ENCODE data around the gene TTC28. TPM values are rescaled to one million over a fixed set of nuclear protein-coding genes. Genes with fewer than 3 reads are reported as not detected.
"Not testable (repeated sequence)": the region's sequence is repeated elsewhere in the genome, so short reads cannot be mapped to it uniquely, and the experiment has no call there.

Gene TTC28
- total RNA-seq, 1 experiment from 2014 or later: 14.8 TPM

GRCh38 chr22:28095316-28096095, 584.1 kb downstream of the TTC28 start:
- Histone ChIP-seq H3K4me3 (ENCODE audit: insufficient read depth, low read depth, low read length) (no peak overlapping the region), H3K36me3 (replicated peaks; ENCODE audit: control insufficient read depth, insufficient read depth, low read length) (no peaks in the 10 kb centered on the region), H3K27me3 (ENCODE audit: control insufficient read depth, insufficient read depth, low read length) (no peaks in the 10 kb centered on the region)
- DNase-seq: no peak

- no peak overlapping the region for H3K4me3 ChIP-seq (ENCODE audit: insufficient read depth, low read depth, low read length)
- DNase-seq: no peak
Measured at GRCh38 chr22:28094771-28095170, 584.9 kb downstream of the TTC28 start.

GRCh38 chr22:28093711-28094110, 585.9 kb downstream of the TTC28 start:
- Histone ChIP-seq H3K4me3 (ENCODE audit: insufficient read depth, low read depth, low read length) (no peak overlapping the region), H3K36me3 (replicated peaks; ENCODE audit: control insufficient read depth, insufficient read depth, low read length) (no peaks in the 10 kb centered on the region), H3K27me3 (ENCODE audit: control insufficient read depth, insufficient read depth, low read length) (no peaks in the 10 kb centered on the region; the same call in 1 of the 2 replicates)
- DNase-seq: no peak

More at GRCh38 chr22:28094771-28095170, 584.9 kb downstream of the TTC28 start:
- no peaks in the 10 kb centered on the region for H3K36me3 ChIP-seq (replicated peaks; ENCODE audit: control insufficient read depth, insufficient read depth, low read length)
- no peaks in the 10 kb centered on the region; the same call in 1 of the 2 replicates for H3K27me3 ChIP-seq (ENCODE audit: control insufficient read depth, insufficient read depth, low read length)

GRCh38 chr22:28091486-28091885, 588.2 kb downstream of the TTC28 start:
- no peak for DNase-seq
- H3K4me3 ChIP-seq (ENCODE audit: insufficient read depth, low read depth, low read length): no peak overlapping the region
- no peaks in the 10 kb centered on the region for H3K36me3 ChIP-seq (replicated peaks; ENCODE audit: control insufficient read depth, insufficient read depth, low read length)

DNA sequence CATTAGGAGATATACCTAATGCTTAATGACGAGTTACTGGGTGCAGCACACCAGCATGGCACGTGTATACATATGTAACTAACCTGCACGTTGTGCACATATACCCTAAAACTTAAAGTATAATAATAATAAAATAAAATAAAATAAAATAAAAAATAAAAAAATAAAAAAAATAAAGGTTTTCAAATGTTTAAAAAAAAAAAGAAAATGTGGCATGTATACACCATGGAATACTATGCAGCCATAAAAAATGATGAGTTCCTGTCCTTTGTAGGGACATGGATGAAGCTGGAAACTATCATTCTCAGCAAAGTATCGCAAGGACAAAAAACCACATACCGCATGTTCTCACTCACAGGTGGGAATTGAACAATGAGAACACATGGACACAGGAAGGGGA, 590.1 kb downstream of the TTC28 start:
- not testable (repeated sequence) for H3K4me3 ChIP-seq (ENCODE audit: insufficient read depth, low read depth, low read length); H3K36me3 ChIP-seq (replicated peaks; ENCODE audit: control insufficient read depth, insufficient read depth, low read length); H3K27me3 ChIP-seq (ENCODE audit: control insufficient read depth, insufficient read depth, low read length); DNase-seq

More at GRCh38 chr22:28091486-28091885, 588.2 kb downstream of the TTC28 start:
- no peaks in the 10 kb centered on the region; the same call in 1 of the 2 replicates for H3K27me3 ChIP-seq (ENCODE audit: control insufficient read depth, insufficient read depth, low read length)

GRCh38 chr22:28077166-28077565, 602.5 kb downstream of the TTC28 start:
- Histone ChIP-seq H3K27me3 (ENCODE audit: control insufficient read depth, insufficient read depth, low read length) (no peaks in the 10 kb centered on the region), H3K4me3 (ENCODE audit: insufficient read depth, low read depth, low read length) (no peak overlapping the region), H3K36me3 (replicated peaks; ENCODE audit: control insufficient read depth, insufficient read depth, low read length) (no peaks in the 10 kb centered on the region)
- no peak for DNase-seq

GRCh38 chr22:28075358-28075981, 604.2 kb downstream of the TTC28 start:
- no peaks in the 10 kb centered on the region for H3K27me3 ChIP-seq (ENCODE audit: control insufficient read depth, insufficient read depth, low read length)
- no peak for DNase-seq
- H3K4me3 ChIP-seq (ENCODE audit: insufficient read depth, low read depth, low read length): no peak overlapping the region

DNA sequence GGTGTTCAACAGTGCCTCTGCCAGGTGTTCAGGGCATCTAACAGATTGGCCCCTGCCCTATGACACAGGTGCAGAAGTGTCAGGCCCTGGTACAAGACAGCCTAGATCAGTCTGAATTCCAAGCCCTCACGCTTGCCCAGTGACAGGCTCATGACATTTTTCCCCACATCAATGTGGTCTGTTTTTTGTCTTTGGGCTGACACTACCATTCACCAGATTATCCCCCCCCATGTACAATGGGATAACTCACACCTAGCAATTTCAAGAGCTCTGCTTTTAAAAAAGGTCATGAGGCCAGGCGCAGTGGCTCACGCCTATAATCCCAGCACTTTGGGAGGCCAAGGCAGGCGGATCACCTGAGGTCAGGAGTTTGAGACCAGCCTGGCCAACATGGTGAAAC, 605.1 kb downstream of the TTC28 start:
- no peak overlapping the region for H3K4me3 ChIP-seq (ENCODE audit: insufficient read depth, low read depth, low read length)
- no peak for DNase-seq
- no peaks in the 10 kb centered on the region for H3K27me3 ChIP-seq (ENCODE audit: control insufficient read depth, insufficient read depth, low read length)
- no peaks in the 10 kb centered on the region for H3K36me3 ChIP-seq (replicated peaks; ENCODE audit: control insufficient read depth, insufficient read depth, low read length)

More at GRCh38 chr22:28075358-28075981, 604.2 kb downstream of the TTC28 start:
- H3K36me3 ChIP-seq (replicated peaks; ENCODE audit: control insufficient read depth, insufficient read depth, low read length): no peaks in the 10 kb centered on the region

DNA sequence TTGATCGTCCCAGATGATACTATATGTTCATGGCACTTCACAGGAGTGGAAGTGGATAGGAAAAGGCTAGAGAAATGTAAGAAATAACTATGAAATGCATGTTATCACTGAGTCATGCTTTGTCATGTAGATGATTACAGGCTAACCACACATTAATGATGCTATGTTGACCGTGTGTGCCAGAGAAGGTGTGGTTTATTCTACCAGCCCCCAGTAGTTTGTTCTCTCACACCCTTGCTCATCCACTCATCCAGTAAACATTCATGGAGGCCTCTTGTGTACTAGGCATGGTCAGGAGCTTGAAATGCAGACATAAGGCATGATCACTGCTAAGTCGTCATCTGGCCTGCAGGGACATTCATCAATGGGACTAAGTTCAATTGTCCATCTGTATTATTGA, 607.6 kb downstream of the TTC28 start:
- no peak for DNase-seq
- H3K4me3 ChIP-seq (ENCODE audit: insufficient read depth, low read depth, low read length): no peak overlapping the region
- H3K36me3 ChIP-seq (replicated peaks; ENCODE audit: control insufficient read depth, insufficient read depth, low read length): no peaks in the 10 kb centered on the region
- no peaks in the 10 kb centered on the region for H3K27me3 ChIP-seq (ENCODE audit: control insufficient read depth, insufficient read depth, low read length)

GRCh38 chr22:28068826-28069225, 610.8 kb downstream of the TTC28 start:
- Histone ChIP-seq H3K27me3 (ENCODE audit: control insufficient read depth, insufficient read depth, low read length) (no peaks in the 10 kb centered on the region), H3K4me3 (ENCODE audit: insufficient read depth, low read depth, low read length) (no peak overlapping the region), H3K36me3 (replicated peaks; ENCODE audit: control insufficient read depth, insufficient read depth, low read length) (no peaks in the 10 kb centered on the region)
- DNase-seq: no peak

- H3K4me3 ChIP-seq (ENCODE audit: insufficient read depth, low read depth, low read length): no peak overlapping the region
- H3K36me3 ChIP-seq (replicated peaks; ENCODE audit: control insufficient read depth, insufficient read depth, low read length): no peaks in the 10 kb centered on the region
- DNase-seq: no peak
- H3K27me3 ChIP-seq (ENCODE audit: control insufficient read depth, insufficient read depth, low read length): no peaks in the 10 kb centered on the region
Measured at GRCh38 chr22:28064920-28065319, 614.7 kb downstream of the TTC28 start.

DNA sequence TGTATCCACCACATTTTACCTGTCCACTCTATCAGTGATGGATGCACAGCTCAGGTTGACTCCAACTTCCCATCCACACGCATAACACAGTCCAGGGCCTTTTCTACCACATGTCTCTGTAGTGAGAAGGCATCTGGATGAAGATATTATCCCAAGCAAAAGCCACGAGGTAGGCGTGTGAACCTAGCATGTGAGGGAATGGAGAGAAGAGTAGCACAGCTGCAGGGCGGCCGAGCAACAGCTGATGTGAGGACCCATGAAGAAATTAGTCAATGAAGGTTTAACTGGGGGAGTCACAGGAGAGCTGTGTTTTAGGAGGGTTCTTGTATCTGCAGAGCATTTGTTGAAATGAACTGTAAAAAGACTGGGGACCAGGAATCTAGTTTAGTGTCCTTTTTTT, 616.0 kb downstream of the TTC28 start:
- Histone ChIP-seq H3K27me3 (ENCODE audit: control insufficient read depth, insufficient read depth, low read length) (no peaks in the 10 kb centered on the region), H3K36me3 (replicated peaks; ENCODE audit: control insufficient read depth, insufficient read depth, low read length) (no peaks in the 10 kb centered on the region), H3K4me3 (ENCODE audit: insufficient read depth, low read depth, low read length) (no peak overlapping the region)
- no peak for DNase-seq

- not testable (repeated sequence) for DNase-seq; H3K36me3 ChIP-seq (replicated peaks; ENCODE audit: control insufficient read depth, insufficient read depth, low read length)
Measured at GRCh38 chr22:28060594-28060993, 619.0 kb downstream of the TTC28 start.

DNA sequence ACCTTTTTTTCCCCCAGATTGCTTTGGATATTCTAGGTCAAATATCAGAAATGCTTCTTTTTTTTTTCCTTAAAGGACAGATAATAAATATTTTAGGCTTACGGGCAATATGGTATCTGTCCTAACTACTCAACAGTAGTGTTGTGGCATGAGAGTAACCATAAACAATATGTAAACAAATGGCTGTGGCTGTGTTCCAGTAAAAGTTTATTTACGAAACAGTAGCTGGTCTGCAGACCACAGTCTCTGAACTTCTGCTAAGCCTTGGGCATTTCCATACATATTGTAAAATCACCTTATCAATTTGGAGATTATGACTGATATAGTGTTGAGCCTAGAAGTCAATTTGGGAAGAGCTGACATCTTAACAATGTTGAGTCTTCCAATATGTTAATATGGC, 621.6 kb downstream of the TTC28 start:
- Histone ChIP-seq H3K27me3 (ENCODE audit: control insufficient read depth, insufficient read depth, low read length) (no peaks in the 10 kb centered on the region), H3K4me3 (ENCODE audit: insufficient read depth, low read depth, low read length) (no peak overlapping the region), H3K36me3 (replicated peaks; ENCODE audit: control insufficient read depth, insufficient read depth, low read length) (no peaks in the 10 kb centered on the region)
- no peak for DNase-seq

More at GRCh38 chr22:28060594-28060993, 619.0 kb downstream of the TTC28 start:
- H3K27me3 ChIP-seq (ENCODE audit: control insufficient read depth, insufficient read depth, low read length); H3K4me3 ChIP-seq (ENCODE audit: insufficient read depth, low read depth, low read length): not testable (repeated sequence)

- Histone ChIP-seq H3K27me3 (ENCODE audit: control insufficient read depth, insufficient read depth, low read length) (no peaks in the 10 kb centered on the region), H3K36me3 (replicated peaks; ENCODE audit: control insufficient read depth, insufficient read depth, low read length) (no peaks in the 10 kb centered on the region), H3K4me3 (ENCODE audit: insufficient read depth, low read depth, low read length) (no peak overlapping the region)
- DNase-seq: no peak
Measured at GRCh38 chr22:28054819-28055208, 624.8 kb downstream of the TTC28 start.

Measured in H7 (cell line).